ENCODE data around the gene RAB3D.

DNA sequence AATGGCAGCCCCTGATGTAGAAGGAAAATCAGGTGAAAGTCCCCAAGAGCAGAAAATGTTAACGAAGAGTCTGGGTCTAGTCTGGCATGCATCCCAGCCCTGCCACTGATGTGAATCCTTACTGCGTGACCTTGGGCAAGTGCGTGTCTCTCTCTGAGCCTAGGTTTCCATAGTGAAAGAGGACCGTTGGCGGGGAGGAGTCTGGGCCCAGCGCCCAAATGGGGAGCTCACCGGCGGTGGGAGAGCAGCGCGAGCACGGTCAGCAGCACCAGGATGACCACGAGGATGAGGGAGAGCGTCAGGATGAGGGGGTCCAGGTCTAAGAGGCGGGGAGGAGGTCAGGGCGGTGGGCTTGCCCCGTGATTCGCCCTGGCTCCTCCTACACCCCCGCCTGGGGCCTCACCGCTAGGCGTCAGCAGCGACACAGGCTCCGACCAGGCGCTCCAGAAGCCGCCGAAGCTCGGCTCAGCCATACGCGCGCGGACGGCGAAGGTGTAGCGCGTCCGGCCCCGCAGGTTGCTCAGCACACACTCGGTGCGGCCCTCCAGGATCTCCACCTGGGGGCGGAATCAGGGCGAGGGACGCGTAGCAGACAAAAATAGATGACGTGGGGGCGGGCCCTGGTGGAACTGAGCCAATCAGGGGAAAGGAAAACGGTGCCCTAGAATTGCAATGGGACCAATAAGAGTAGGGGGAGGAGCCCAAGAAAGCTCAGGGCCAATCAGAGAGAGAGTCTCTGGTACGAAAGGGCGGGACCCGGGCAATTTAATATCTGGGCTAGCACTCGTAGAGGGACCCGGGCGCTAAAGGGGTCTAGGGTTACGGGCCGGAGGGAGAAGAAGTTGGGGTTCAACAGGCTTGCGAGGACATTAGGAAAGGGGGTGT, 41.4 kb upstream of the RAB3D start:
- TF ChIP-seq, protein P1, sequence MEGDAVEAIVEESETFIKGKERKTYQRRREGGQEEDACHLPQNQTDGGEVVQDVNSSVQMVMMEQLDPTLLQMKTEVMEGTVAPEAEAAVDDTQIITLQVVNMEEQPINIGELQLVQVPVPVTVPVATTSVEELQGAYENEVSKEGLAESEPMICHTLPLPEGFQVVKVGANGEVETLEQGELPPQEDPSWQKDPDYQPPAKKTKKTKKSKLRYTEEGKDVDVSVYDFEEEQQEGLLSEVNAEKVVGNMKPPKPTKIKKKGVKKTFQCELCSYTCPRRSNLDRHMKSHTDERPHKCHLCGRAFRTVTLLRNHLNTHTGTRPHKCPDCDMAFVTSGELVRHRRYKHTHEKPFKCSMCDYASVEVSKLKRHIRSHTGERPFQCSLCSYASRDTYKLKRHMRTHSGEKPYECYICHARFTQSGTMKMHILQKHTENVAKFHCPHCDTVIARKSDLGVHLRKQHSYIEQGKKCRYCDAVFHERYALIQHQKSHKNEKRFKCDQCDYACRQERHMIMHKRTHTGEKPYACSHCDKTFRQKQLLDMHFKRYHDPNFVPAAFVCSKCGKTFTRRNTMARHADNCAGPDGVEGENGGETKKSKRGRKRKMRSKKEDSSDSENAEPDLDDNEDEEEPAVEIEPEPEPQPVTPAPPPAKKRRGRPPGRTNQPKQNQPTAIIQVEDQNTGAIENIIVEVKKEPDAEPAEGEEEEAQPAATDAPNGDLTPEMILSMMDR (IDR thresholded peaks at IDR 0.05; ENCODE audit: insufficient read depth, low read length, poor library complexity, severe bottlenecking): peak; percentile 75
- TF ChIP-seq EZH2phosphoT487 (conservative IDR thresholded peaks at IDR 0.05; ENCODE audit: low read length): no peak

All from SU-DHL-6 (cell line).